ENCODE data around the gene ABCD4. TPM values are rescaled to one million over a fixed set of nuclear protein-coding genes. Genes with fewer than 3 reads are reported as not detected.
A peak's percentile ranks its signal among the peaks of the same experiment; 100 is the strongest.
"Not testable (repeated sequence)": the region's sequence is repeated elsewhere in the genome, so short reads cannot be mapped to it uniquely, and the experiment has no call there.

The ABCD4 gene
- total RNA-seq, 1 donor from 2014 or later = 59.4 TPM

DNA sequence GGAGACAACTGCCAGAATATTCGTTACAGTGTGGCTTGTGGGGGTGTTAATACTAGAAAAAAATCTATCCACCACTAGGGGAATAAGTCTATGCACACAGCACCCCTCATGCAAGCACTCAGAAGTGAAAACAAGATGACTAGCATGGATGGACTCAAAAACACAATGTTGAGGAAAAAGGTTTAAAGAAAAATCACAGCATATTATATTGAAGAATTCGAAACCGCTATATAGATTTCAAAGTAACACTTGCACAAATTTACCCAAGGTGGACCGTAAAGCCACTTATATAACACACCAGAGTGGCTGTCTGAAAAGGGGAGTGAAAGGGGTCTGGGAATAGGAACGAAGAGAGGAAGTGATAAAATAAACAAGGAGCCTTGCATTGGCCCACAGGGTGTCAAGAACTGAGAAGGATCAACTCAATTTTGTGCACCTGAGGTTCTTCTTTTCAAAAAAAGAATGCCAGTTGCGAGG, 544 bp downstream of the ABCD4 start:
- DNase-seq (ENCODE audit: low spot score) = no peak

DNA sequence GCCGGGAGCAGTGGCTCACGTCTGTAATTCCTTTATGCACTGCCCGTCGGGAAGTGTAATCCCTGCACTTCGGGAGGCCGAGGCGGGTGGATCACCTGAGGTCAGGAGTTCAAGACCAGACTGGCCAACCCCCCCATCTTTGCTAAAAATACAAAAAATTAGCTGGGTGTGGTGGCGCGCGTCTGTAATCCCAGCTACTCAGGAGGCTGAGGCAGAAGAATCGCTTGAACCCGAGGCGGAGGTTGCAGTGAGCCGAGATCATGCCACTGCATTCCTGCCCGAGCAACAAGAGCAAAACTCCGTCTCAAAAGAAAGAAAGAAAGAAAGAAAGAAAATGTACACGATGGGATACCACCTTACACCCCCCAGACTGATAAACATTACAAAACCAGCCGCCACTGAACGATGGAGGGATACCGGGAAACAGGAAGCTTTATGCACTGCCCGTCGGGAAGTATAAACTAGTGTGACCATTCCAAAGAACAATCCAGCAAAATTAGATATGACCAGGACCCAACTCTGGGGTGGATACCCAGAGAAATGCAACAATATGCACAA, 1.1 kb downstream of the ABCD4 start:
- DNase-seq (ENCODE audit: low spot score) = no peak

DNA sequence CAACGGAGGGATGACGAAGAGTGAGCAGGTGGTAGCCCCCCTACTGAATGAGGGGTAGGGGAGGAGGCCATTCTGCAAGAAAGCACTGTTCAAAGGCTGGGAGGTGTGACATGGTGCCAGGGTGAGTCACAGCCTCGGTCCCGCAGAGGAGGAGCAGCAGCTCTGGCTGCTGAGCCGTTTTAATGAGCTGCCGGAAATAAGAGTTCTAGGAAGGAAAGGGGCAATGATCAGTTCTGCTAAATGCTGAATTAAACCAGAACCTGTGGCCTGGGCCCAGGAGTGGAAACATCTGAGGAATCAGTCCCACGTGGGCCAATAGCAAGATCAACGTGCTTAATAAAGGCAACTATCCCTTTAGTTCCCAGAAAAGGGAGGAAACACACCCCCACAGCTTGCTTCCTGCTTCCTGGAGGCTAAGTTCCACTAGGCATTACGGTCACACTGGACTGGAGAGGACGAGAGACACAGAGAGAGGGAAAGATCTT, 3.6 kb downstream of the ABCD4 start:
- peak; percentile 11 for DNase-seq (ENCODE audit: low spot score)

DNA sequence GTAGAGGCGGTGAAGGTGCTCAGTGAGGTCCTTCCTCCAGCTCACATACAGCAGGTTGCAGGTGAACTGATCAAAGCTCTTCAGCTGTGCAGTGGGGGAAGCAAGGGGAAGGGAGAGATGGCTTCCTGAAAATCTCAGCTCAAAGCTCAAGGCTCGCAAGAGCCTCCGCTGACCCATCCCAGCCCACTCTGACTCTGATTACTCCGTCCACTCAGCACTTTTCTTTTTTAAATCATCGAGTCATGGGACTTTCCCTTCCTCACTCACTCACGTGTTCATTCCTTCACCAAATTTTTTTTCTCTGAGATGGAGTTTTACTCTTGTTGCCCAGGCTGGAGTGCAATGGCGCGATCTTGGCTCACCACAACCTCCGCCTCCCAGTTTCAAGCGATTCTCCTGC, 4.7 kb downstream of the ABCD4 start:
- DNase-seq (ENCODE audit: low spot score) = no peak

DNA sequence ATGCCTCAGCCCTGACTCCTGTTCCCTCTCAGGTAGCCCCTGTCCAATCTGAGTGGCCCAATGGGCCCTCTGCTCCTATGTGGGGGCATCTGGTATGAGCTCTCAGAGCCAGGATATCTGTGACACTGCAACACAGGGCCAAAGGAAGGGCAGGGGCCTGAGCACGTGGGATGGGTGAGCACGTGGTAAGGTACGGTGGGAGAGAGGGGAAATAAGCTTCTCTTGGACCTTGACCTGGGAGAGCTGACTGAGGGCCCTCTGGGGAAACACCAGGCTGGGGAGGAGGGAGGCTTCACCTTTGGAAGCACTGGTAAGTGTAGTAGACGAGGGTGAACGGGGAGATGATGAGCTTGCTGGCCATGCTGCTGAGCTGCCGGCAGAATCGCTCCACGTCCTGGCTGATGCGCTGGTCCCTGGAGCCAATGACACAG, 6.7 kb downstream of the ABCD4 start:
- no peak for DNase-seq (ENCODE audit: low spot score)

DNA sequence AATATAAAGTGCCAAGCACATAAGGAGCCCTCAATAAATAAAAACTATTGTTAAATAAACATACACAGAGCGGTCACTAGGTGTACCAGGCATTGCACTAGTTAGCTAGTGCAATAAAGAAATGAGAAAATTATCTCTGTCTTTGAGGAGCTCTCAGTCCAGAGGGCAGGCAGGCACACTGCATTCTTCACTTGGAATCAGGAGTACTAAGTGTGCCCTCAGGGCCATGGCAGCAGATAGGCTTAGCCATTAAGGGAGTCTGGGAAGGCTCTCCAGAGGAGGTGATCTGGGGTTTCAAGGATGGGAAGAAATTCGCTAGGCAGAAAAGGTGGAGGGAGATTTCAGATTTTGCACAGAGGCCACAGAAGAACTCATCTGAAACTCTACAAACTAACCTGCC, 9.1 kb downstream of the ABCD4 start:
- DNase-seq (ENCODE audit: low spot score) = no peak

DNA sequence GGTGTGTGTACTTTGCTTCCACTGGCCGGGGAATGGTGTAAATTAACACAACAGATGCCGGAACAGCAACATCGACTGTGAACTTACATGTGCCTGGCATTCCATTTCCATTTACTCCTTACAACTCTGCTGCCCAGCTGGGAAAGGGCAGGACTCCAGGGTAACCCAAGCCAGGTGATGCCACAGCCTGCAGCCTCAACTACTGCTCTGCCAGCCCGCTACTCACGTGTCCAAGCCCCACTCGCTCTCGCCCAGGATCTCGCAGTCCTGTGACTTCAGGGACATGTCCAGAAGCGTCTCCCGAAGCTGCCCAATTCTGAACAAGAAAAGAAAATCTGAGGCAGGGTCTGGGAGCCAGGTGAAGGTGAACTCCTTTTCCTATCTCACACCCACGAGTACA, 10.7 kb downstream of the ABCD4 start:
- DNase-seq (ENCODE audit: low spot score) = no peak

DNA sequence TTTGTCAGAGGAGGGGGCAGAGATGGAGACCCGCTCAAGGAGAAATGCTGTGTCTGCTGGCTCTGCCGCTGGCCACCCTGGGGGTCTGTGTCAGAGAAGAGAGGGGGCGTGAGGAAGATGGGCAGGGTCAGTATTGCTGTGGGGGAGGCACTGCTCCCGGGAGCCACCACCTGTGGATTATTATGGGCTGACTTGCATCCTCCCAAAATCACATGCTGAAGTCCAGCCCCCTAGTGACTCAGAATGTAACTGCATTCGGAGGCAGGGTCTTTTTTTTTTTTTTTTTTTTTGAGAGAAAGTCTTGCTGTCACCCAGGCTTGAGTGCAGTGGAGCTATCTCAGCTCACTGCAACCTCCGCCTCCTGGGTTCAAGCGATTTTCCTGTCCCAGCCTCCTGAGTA, 12.3 kb downstream of the ABCD4 start:
- DNase-seq (ENCODE audit: low spot score) = no peak

DNA sequence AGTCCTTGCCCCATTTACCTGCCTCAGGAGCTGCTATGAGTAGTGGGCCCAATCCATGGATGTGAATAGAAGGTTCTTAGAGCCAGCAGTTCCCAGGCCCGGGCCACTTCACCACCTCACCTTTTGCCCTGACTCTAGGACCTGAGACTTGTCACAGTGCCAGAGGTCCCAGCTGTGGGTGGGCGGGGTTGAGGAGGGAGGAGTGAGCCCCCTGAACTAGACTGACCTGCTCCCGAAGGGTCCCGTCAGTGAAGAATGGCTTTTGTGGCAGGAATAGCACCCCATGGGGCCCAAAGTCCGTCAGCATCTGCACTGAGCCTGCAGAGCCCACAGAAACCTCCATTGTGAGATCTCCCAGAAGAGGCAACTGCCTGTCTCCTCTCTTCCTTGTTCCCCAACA, 12.9 kb downstream of the ABCD4 start:
- no peak for DNase-seq (ENCODE audit: low spot score)

DNA sequence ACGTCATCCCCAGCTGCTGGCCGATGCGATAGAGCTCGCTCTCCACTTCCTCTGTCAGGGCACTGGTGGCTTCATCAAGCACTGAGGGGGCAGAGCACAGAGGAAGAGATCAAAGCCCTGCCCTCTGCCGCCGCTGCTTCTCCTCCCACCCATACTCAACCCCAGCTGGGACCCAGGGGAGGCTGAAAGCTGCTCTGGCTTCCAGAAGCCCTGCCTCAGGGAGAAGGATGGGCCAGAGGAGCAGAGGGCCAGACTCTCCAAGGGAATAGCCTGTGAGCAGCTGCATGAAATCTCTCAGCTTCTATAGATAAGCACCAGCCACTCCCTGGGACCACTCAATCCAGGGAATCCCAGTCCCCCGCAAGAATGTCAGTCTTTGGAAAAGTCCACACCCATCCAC, 16.0 kb downstream of the ABCD4 start:
- DNase-seq (ENCODE audit: low spot score) = no peak

DNA sequence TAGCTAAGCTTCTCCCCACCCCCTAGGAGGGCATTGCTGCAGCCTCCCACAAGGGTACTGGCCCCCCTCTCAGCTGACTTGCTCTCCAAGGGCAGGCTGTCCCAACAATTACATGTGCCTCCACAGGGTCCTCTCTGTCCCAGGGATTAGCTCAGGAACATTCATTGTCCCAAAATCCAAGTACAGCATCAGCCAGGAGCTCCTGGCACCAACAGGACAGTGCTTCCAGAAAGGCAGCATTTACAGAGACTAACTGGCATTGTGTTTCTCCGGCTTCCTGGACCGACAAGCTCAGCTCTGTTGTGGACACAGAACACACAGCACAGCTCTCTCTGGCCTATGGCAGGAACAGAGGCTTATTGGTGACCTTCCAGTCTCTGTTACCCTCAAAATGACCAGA, 21.7 kb downstream of the ABCD4 start:
- no peak for DNase-seq (ENCODE audit: low spot score)

DNA sequence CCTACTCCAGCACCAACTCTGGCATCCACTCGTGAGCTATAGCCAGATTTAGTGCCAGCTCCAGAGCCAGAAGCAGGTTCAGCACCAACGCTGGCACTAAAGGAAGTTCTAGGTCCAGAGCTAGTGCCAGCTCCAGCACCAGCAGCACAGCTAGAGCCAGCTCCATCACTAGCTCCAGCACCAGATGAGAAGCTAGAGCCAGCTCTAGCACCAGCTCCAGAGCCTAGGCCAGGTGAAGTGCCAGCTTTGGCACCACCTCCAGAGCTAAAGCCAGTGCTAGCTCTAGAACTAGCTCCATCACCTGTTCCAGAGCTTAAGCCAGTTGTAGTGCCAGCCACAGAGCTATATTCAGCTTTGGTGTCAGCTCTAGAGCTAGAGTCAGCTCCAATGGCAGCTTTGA, 24.7 kb downstream of the ABCD4 start:
- DNase-seq (ENCODE audit: low spot score) = no peak

DNA sequence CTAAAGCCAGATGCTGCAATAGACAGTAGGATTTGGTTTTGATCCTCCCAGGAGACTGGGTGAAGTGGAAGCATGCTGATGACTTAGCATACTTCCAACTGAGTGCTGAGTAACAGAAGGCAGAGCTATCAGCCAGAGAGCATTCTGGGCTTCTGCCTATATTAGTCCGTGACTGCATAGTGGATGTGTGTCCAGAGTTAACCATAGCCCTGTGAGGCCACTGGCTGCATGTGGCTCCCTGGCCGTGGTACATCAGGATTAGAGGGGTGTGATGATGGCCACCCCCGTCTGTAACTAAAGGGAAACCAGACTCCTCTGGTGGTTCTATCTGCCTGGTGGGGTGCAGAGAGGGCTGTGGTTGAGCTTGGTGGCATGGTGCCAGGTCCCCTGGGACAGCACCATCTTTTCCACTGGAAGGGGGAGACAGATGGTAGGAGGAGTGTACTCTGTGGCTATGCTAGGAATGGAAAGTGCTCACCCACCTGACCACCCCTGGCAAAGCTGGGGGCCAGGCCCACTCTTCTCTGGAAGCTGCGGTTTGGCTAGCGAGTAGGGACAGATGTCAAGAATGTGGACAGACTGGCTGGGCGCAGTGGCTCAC, 27.4 kb downstream of the ABCD4 start:
- no peak for DNase-seq (ENCODE audit: low spot score)

DNA sequence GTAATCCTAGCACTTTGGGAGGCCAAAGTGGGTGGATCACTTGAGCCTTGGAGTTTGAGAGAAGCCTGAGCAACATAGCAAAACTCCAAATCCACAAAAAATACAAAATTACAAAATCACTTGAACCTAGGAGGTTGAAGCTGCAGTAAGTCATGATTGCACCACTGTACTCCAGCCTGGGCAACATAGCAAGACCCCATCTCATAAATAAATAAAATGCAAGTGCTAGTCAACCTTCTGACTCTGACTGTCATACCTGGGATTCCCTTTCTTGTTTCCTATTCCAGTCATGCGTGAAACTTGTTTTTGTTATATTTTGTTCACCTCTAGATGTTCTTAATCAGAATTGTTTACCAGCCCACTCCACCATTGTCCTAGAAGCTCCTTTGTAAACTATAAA, 31.4 kb downstream of the ABCD4 start:
- no peak for DNase-seq (ENCODE audit: low spot score)

DNA sequence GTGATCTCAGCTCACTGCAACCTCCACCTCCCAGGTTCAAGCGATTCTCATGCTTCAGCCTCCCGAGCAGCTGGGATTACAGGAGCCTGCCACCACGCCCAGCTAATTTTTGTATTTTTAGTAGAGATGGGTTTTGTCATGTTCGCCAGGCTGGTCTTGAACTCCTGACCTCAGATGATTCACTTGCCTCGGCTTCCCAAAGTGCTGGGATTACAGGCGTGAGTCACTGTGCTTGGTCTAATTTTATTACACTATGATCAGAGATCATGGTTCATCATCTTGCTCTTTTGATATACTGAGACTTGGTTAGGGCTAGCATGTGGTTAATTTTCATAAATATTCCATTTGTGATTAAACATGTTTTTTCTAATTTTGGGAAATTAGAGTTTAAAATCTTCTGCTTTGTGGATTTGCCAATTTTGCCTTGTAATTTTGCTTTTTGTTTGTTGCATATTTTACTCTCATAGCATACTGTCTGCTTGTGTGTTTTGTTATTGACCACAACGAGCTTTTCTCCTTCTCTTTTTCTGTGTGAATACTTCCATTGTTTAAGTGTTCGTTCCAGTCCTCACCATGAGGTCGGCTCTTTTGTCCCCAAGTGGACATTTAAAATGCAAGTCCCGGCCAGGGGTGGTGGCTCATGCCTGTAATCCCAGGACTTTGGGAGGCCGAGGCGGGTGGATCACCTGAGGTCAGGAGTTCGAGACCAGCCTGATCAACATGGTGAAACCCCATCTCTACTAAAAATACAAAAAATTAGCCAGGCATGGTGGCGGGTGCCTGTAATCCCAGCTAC, 32.2 kb downstream of the ABCD4 start:
- not testable (repeated sequence) for DNase-seq (ENCODE audit: low spot score)

DNA sequence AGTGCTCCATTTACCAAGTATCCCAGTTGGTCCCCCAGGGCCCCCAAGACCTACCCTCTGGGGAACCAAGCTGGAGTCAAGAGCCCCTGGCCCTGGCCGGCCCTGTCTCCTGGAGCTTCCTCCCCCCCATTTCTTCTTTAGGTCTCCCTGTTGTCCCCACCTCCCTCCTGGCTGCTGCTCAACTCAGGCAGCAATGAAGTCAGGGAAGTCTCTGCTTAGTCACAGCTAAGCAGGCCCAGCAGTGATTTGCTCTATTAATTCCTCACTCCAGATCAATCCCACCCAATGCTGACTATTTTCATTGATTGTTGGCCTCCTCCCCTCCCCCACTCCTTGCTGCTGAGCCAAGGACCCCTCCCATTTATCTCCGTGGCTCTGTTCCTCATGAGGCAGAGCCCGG, 35.1 kb downstream of the ABCD4 start:
- no peak for DNase-seq (ENCODE audit: low spot score)

DNA sequence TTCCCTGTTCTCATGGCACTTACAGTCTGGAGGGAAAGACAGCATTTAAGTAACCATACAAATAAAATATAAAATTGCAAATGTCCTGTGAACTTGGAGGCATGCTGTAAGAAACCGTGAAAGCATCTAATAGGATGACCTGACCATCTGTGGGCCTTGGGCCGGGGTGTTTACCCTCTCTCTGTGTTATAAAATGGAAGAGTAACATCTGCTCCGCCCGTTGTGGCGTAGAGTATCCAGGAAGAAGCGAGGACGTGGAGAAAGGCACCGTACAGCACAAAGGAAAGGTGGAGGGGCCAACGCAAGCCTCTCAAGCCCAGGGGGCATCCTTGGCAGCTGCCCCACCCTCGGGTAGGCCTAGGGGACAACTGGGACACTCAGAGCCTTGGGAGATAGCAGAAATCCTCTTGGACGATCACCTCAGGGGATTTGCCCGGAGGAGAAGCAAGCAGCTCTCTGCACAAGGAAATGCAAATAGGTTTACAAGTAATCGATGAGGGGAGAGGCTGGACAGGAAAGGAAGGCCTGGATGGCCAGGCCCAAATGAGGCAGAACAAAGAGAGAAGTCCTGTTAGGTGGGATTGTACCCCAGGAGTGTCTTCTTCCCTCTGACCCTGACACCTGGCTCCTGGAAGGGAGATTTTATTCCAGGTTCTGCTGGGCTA, 37.3 kb downstream of the ABCD4 start:
- no peak for DNase-seq (ENCODE audit: low spot score)

DNA sequence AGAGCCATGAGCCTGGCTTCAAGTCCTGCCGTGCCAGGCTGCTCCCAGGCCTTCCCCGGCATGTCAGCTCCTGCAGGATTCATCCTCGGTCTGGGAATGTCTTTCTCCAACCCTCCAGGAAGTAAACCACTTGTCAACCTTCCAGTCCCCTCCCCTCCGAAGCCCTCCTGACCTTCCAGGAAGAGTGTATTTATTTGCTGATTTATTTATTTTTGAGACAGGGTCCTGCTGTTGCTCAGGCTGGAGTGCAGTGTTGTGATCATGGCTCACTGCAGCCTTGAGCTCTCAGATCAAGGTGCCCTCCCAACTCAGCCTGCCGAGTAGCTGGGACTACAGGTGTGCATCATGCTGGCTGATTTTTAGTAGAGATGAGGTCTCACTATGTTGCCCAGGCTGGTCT, 38.8 kb downstream of the ABCD4 start:
- no peak for DNase-seq (ENCODE audit: low spot score)

DNA sequence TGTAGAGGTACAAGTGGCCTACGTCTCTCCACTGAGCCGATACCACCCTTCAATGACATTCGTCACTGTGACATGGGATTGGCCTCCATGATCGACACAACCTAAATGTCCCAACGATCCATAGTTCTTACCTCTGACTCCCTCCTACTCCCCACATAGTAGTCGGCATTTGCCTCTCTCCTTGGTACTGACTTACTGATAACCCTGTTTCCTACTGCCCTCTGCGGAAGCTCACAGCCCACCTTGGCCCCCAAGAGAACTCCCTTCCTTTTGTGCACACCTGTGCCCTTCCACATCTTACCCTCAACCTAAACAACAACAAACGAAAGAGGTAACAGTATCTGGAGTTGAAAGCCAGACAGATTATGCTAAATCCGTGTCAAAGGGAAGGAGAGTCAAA, 39.6 kb downstream of the ABCD4 start:
- no peak for DNase-seq (ENCODE audit: low spot score)

DNA sequence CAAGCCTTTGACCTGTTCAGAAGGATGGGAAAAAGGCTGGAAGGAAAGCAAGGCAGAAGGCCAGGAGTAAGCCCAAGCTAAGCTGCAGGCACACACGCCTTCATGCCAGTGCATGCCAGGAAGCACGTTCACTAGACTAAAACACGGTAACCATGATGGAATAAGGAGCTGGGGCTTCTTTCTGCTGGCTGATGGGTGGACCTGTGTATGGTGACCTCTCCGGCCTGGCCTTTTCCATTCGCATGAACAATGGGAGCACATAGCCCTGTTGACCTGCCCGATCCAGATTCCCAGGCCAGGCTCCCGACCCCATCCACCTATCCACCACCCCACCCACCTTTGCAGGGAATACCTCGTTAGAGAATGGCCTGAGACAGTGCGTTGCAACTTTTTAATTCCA, 40.7 kb downstream of the ABCD4 start:
- no peak for DNase-seq (ENCODE audit: low spot score)

DNA sequence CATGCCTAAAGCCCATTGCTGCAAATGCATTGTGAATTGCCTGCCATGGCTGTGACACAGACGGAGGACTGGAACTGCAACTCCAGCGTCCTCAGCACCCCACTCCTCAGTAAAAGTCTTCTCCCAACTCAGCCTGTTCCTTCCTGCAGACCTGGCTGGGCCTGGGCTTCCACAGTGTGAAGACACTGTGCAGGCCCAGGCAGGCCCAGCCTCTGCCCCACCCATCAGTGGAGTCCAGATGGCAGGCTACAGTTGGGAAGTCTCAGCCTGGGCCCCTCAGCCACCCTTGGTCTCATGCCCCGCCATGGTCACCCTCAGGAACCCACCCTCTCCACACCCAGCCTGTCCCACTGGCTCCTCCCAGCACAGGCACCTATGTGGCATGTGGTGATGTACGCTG, 41.4 kb downstream of the ABCD4 start:
- DNase-seq (ENCODE audit: low spot score) = no peak

DNA sequence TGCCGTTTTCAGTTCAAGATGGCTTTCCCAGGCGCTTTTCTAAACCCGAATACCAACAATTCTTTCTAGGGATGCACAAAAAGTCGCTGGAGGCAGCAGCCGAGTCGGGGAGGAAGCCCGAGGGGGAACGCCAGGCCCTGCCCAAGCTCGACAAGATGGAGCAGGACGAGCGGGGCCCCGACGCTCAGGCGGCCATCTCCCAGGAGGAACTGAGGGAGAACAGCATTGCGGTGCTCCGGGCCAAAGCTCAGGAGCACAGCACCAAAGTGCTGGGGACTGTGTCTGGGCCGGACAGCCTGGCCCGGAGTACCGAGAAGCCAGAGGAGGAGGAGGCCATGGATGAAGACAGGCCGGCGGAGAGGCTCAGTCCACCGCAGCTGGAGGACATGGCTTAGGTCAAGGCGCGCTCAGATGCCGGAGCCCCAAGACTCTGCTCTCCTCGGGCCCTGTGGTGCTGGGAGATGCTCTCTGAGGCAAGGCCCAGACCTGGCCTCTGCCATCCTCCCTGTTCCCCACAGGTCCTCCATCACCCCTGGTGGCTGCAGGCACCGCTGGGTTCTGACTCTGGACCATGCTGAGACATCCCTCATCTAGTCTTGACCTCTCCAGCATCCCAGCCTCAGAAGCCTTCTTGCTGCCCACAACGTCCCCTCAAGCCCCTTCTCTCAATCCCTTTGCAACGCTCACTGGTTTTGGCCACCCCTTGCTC, 42.1 kb downstream of the ABCD4 start:
- no peak for DNase-seq (ENCODE audit: low spot score)

All from mucosa of gallbladder (tissue), 1 donor.